Hepatocyte (in vitro differentiated cells): ENCODE data around the gene ENPP7. TPM values are rescaled to one million over a fixed set of nuclear protein-coding genes. Genes with fewer than 3 reads are reported as not detected.

Experiments used
- DNase-seq: peaks from one replicate; pipeline ENCODE4 v3.0.0-alpha.2; 2016; ENCODE audit warnings: low spot score
- H2AFZ ChIP-seq: fragments of 200-600 bp; sonication (generic); 2 replicates; pipeline ENCODE4 v1.6.0; 2016; ENCODE audit warnings: antibody characterized with exemption, mild to moderate bottlenecking
- H3K27ac ChIP-seq: fragments of 200-600 bp; sonication (generic); 2 replicates; pipeline ENCODE4 v1.5.1; 2016; ENCODE audit warnings: mild to moderate bottlenecking
- H3K27me3 ChIP-seq: fragments of 200-600 bp; sonication (generic); 2 replicates; pipeline ENCODE4 v1.6.1; 2016
- H3K36me3 ChIP-seq: fragments of 200-600 bp; sonication (generic); replicated peaks from 2 replicates; pipeline ENCODE4 v1.5.1; 2016; ENCODE audit warnings: low read depth; ENCODE audit not compliant: insufficient read depth
- H3K4me1 ChIP-seq: fragments of 200-600 bp; sonication (generic); 2 replicates; pipeline ENCODE4 v1.5.1; 2016; ENCODE audit warnings: mild to moderate bottlenecking, moderate library complexity; ENCODE audit not compliant: insufficient read depth
- H3K4me2 ChIP-seq: fragments of 200-600 bp; sonication (generic); 2 replicates; pipeline ENCODE4 v1.6.0; 2016
- H3K4me3 ChIP-seq: fragments of 200-600 bp; sonication (generic); 2 replicates; pipeline ENCODE4 v1.5.1; 2016; ENCODE audit warnings: mild to moderate bottlenecking
- H3K79me2 ChIP-seq: fragments of 200-600 bp; sonication (generic); 2 replicates; pipeline ENCODE4 v1.6.0; 2017; ENCODE audit warnings: mild to moderate bottlenecking
- H3K9me2 ChIP-seq: fragments of 200-600 bp; sonication (generic); replicated peaks from 2 replicates; pipeline ENCODE4 v1.6.0; 2017; ENCODE audit warnings: mild to moderate bottlenecking; ENCODE audit not compliant: insufficient read depth
- H3K9me3 ChIP-seq: fragments of 200-600 bp; sonication (generic); 2 replicates; pipeline ENCODE4 v1.5.1; 2016; ENCODE audit warnings: low read depth, mild to moderate bottlenecking
- H4K20me1 ChIP-seq: fragments of 200-600 bp; sonication (generic); 2 replicates; pipeline ENCODE4 v1.6.0; 2016; ENCODE audit warnings: mild to moderate bottlenecking; ENCODE audit not compliant: insufficient read depth, poor library complexity, severe bottlenecking
- CTCF ChIP-seq: fragments of 200-600 bp; sonication (generic); IDR thresholded peaks from 2 replicates; pipeline ENCODE4 v1.5.1; 2016; ENCODE audit warnings: antibody characterized with exemption, mild to moderate bottlenecking; ENCODE audit not compliant: poor library complexity
- EZH2 ChIP-seq: fragments of 200-600 bp; sonication (generic); IDR thresholded peaks from 2 replicates; pipeline ENCODE4 v1.6.1; 2016; ENCODE audit warnings: antibody characterized with exemption, mild to moderate bottlenecking, borderline replicate concordance
- EZH2phosphoT487 ChIP-seq: fragments of 200-600 bp; sonication (generic); IDR thresholded peaks from one replicate; pipeline ENCODE4 v1.6.1; 2018; ENCODE audit warnings: antibody characterized with exemption, mild to moderate bottlenecking, low read depth, moderate library complexity; ENCODE audit not compliant: unreplicated experiment, severe bottlenecking
- WGBS: methylation state at CpG from one replicate; pipeline ENCODE4 v1.1.6; 2016; ENCODE audit warnings: low lambda C conversion rate; ENCODE audit errors: missing lambda C conversion rate; 5-methylcytosine and 5-hydroxymethylcytosine counted together
- polyA plus RNA-seq: library from polyadenylated mRNA; unstranded; fragments of >200 nt; fragmentation: Nextera tagmentation; extraction: Ambion mirVana; gene quantifications from 2 replicates; pipeline ENCODE4 v1.2.1, GENCODE V29; 2016
- total RNA-seq: library from RNA; depleted of rRNA; stranded (reverse); fragments of >200 nt; gene quantifications from 2 replicates; pipeline ENCODE4 v1.2.3, GENCODE V29; 2014

The ENPP7 gene
- total and polyA plus RNA-seq, 2 experiments from 2014 or later: 22.2 to 30.2 TPM

DNA sequence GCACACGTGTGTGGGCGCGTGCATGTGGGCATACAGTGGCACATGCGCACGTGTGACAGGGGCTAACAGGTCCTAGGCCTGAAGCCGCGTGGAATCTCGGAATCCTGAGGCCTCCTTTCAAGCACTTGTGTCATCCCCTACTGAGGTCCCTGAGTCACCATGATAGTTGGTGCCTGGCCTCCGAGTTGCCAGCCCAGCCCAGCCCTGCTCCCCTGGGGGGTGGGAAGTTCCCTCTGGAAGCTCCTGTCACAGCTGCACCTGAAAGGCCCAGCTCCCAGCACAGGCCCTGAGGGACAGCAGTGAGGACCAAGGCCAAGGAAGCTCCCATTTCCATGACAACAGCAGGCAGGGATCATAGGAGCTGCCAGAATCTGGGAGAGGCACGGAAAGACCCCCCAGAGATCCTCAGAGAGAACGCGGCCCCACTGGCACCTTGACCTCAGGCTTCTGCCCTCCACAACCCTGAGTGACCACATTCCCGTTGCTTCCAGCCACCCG lies 35.4 kb upstream of the ENPP7 start:
- peaks cover 6% of the 10 kb centered on the region for H3K27me3 ChIP-seq
- H3K4me3 ChIP-seq: no peak overlapping the region
- H3K4me1 ChIP-seq: peaks cover 10% of the 10 kb centered on the region
- no peak overlapping the region for H3K27ac ChIP-seq
- no peaks in the 10 kb centered on the region for H3K9me3 ChIP-seq
- no peaks in the 10 kb centered on the region for H3K79me2 ChIP-seq
- H4K20me1 ChIP-seq: no peaks in the 10 kb centered on the region
- H3K36me3 ChIP-seq: no peaks in the 10 kb centered on the region
- WGBS: 88% methylated on average over 14 of the region's 14 CpGs
- no peaks in the 10 kb centered on the region for H3K9me2 ChIP-seq
- no peak for TF ChIP-seq CTCF
- TF ChIP-seq EZH2phosphoT487: no peak
- TF ChIP-seq EZH2: no peak
- DNase-seq: no peak
- no peak overlapping the region for H3K4me2 ChIP-seq
- no peak overlapping the region for H2AFZ ChIP-seq

DNA sequence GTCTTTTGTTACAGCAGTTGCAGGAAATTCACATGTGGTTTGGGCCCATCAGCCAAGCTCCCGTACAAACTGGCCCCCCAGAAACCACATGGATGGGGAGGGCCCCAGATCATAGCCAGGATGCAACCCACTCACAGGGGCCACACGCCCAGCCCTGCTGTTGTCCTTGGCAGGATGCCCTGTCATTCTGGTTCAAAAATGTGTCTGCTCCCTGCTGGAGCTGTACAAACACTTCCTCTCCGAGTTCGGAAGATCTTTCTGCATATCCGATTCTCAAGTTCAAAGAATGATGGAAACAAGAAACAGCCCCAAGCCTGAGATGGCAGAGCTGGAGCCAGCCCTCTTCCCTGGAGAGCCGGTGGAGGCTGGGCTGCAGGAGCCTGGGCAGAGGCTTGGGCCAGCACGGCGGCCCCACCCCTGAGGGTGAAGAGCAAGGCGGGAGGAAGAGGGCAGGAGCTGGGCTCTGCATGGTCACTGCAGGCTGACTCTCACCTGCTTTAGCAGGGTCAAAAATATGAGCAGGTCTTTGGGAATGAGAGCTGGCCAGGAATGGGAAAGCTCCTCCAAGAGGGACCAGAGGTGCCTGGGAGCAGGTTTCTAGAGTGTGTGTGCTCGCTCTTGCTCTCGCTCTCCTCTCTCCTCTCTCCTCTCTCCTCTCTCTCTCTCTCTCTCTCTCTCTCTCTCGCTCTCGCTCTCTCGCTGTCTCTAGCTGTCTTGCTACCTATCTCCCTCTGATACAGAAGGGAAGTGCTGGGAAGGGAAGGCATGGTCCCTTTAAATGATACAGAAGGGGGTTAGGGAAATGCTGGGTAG lies 34.7 kb upstream of the ENPP7 start:
- Histone ChIP-seq H3K27ac (no peak overlapping the region), H3K4me3 (no peak overlapping the region), H3K4me2 (no peak overlapping the region), H3K4me1 (peaks cover 10% of the 10 kb centered on the region), H2AFZ (no peak overlapping the region), H3K27me3 (peaks cover 6% of the 10 kb centered on the region), H3K79me2 (no peaks in the 10 kb centered on the region), H3K36me3 (no peaks in the 10 kb centered on the region), H3K9me3 (no peaks in the 10 kb centered on the region), H3K9me2 (no peaks in the 10 kb centered on the region), H4K20me1 (no peaks in the 10 kb centered on the region)
- WGBS: 45% methylated on average over 14 of the region's 14 CpGs
- DNase-seq: no peak
- TF ChIP-seq EZH2phosphoT487: no peak
- TF ChIP-seq EZH2: no peak
- no peak for TF ChIP-seq CTCF

DNA sequence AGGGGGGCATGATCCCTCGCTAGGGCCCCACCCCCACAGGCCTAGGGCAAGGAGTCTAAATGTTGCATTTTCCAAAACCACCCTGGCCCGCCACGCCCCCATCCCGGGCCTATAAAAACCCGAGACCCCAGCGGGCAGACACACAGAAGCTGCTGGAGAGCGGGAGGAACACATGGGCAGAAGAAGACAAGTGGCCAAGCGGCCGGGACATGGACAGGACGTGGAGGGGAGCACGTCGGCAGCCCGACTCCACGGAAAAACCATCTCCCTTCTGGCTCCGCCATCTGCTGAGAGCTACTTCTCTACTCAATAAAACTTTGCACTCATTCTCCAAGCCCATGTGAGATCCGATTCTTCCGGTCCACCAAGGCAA lies 34.1 kb upstream of the ENPP7 start:
- no peaks in the 10 kb centered on the region for H3K9me3 ChIP-seq
- H3K27ac ChIP-seq: no peak overlapping the region
- no peaks in the 10 kb centered on the region for H3K36me3 ChIP-seq
- H3K9me2 ChIP-seq: no peaks in the 10 kb centered on the region
- DNase-seq: no peak
- peaks cover 6% of the 10 kb centered on the region for H3K27me3 ChIP-seq
- no peak overlapping the region for H2AFZ ChIP-seq
- WGBS: 75% methylated on average over 17 of the region's 17 CpGs
- H3K4me3 ChIP-seq: no peak overlapping the region
- H4K20me1 ChIP-seq: no peaks in the 10 kb centered on the region
- TF ChIP-seq CTCF: no peak
- TF ChIP-seq EZH2phosphoT487: no peak
- no peak for TF ChIP-seq EZH2
- H3K79me2 ChIP-seq: no peaks in the 10 kb centered on the region
- no peak overlapping the region for H3K4me2 ChIP-seq
- H3K4me1 ChIP-seq: peaks cover 10% of the 10 kb centered on the region
